Mesendoderm (in vitro differentiated cells): ENCODE results near the gene CRAMP1.

Source experiments
- DNase-seq: peaks from one replicate; pipeline ENCODE4 v3.0.0; 2013
- H2AK5ac ChIP-seq: 2 replicates; pipeline ENCODE4 v1.6.1; 2013; ENCODE audit warnings: low read length, inconsistent platforms
- H2BK120ac ChIP-seq: 2 replicates; pipeline ENCODE4 v1.6.1; 2013; ENCODE audit warnings: low read depth, mild to moderate bottlenecking, low read length, moderate library complexity, mixed read lengths
- H2BK15ac ChIP-seq: replicated peaks from 2 replicates; pipeline ENCODE4 v1.6.1; 2013; ENCODE audit warnings: low read depth, mild to moderate bottlenecking, moderate library complexity
- H2BK5ac ChIP-seq: 2 replicates; pipeline ENCODE4 v1.6.1; 2013; ENCODE audit warnings: low read length, inconsistent platforms
- H3K18ac ChIP-seq: 2 replicates; pipeline ENCODE4 v1.6.1; 2013; ENCODE audit warnings: mild to moderate bottlenecking, low read length, mixed read lengths
- H3K23ac ChIP-seq: one replicate; pipeline ENCODE4 v1.6.1; 2013; ENCODE audit warnings: low read length
- H3K27ac ChIP-seq: 2 replicates; pipeline ENCODE4 v1.5.1; 2013; ENCODE audit warnings: low read depth, mild to moderate bottlenecking, inconsistent platforms, low read length, moderate library complexity
- H3K27me3 ChIP-seq: 2 replicates; pipeline ENCODE4 v1.6.1; 2013; ENCODE audit warnings: low read length, control low read depth, mild to moderate bottlenecking, inconsistent platforms; ENCODE audit not compliant: insufficient read depth, poor library complexity
- H3K36me3 ChIP-seq: 2 replicates; pipeline ENCODE4 v1.6.1; 2013; ENCODE audit warnings: low read length, inconsistent platforms; ENCODE audit not compliant: control insufficient read depth, insufficient read depth
- H3K4ac ChIP-seq: one replicate; pipeline ENCODE4 v1.6.1; 2013; ENCODE audit warnings: low read depth, mild to moderate bottlenecking, low read length, moderate library complexity
- H3K4me1 ChIP-seq: 2 replicates; pipeline ENCODE4 v1.6.1; 2013; ENCODE audit warnings: low read depth, low read length, inconsistent platforms; ENCODE audit not compliant: control insufficient read depth
- H3K4me2 ChIP-seq: 2 replicates; pipeline ENCODE4 v1.6.1; 2013; ENCODE audit warnings: low read length
- H3K4me3 ChIP-seq: 2 replicates; pipeline ENCODE4 v1.5.1; 2013; ENCODE audit warnings: mild to moderate bottlenecking, low read length
- H3K56ac ChIP-seq: one replicate; pipeline ENCODE4 v1.6.1; 2013; ENCODE audit warnings: low read length
- H3K79me1 ChIP-seq: 2 replicates; pipeline ENCODE4 v1.6.1; 2013; ENCODE audit warnings: low read length, inconsistent platforms
- H3K79me2 ChIP-seq: 2 replicates; pipeline ENCODE4 v1.6.1; 2013; ENCODE audit warnings: mild to moderate bottlenecking, low read length; ENCODE audit not compliant: control insufficient read depth, insufficient read depth
- H3K9ac ChIP-seq: 2 replicates; pipeline ENCODE4 v1.6.1; 2013; ENCODE audit warnings: low read length, inconsistent platforms
- H4K5ac ChIP-seq: one replicate; pipeline ENCODE4 v1.6.1; 2013; ENCODE audit warnings: low read length
- H4K8ac ChIP-seq: one replicate; pipeline ENCODE4 v1.6.1; 2013; ENCODE audit warnings: low read depth, mild to moderate bottlenecking, control low read depth, low read length, moderate library complexity
- WGBS: extraction: QIAGEN DNeasy Blood & Tissue Kit; methylation state at CpG from one replicate; pipeline ENCODE4 v1.1.7; 2013; ENCODE audit warnings: low lambda C conversion rate, missing lambda C conversion rate; ENCODE audit not compliant: insufficient coverage; ENCODE audit errors: extremely low coverage; 5-methylcytosine and 5-hydroxymethylcytosine counted together

CRAMP1 gene

GRCh38 chr16:1690810-1691209 lies 78.7 kb downstream of the CRAMP1 start:
- Histone ChIP-seq H3K9ac (no peak overlapping the region), H3K27me3 (no peaks in the 10 kb centered on the region), H2BK5ac (no peak overlapping the region), H3K18ac (no peak overlapping the region), H2BK120ac (no peak overlapping the region), H2AK5ac (no peak overlapping the region), H3K23ac (no peak overlapping the region), H3K27ac (no peak overlapping the region), H3K56ac (no peak overlapping the region), H3K79me1 (peaks cover 10% of the 10 kb centered on the region), H3K36me3 (peaks cover 15% of the 10 kb centered on the region), H4K8ac (no peak overlapping the region), H3K79me2 (peaks cover 51% of the 10 kb centered on the region), H4K5ac (no peak overlapping the region), H3K4me1 (no peaks in the 10 kb centered on the region), H3K4ac (no peak overlapping the region), H2BK15ac (no peak overlapping the region), H3K4me2 (no peak overlapping the region), H3K4me3 (no peak overlapping the region)
- WGBS, result no CpG with 5 or more reads among the region's 1 CpG
- no peak for DNase-seq

- no peak overlapping the region for H3K27ac ChIP-seq
- no peak overlapping the region for H3K23ac ChIP-seq
- peaks cover 49% of the 10 kb centered on the region for H3K79me2 ChIP-seq
- H4K8ac ChIP-seq, result no peak overlapping the region
- no peak for DNase-seq
- H2BK15ac ChIP-seq, result no peak overlapping the region
- no peak overlapping the region for H3K18ac ChIP-seq
- H3K4me3 ChIP-seq, result no peak overlapping the region
- peaks cover 15% of the 10 kb centered on the region for H3K36me3 ChIP-seq
- no peak overlapping the region for H3K56ac ChIP-seq
- H3K4me2 ChIP-seq, result no peak overlapping the region
- H2AK5ac ChIP-seq, result no peak overlapping the region
- no peak overlapping the region for H2BK120ac ChIP-seq
- H2BK5ac ChIP-seq, result no peak overlapping the region
- no peak overlapping the region for H3K9ac ChIP-seq
- H3K27me3 ChIP-seq, result no peaks in the 10 kb centered on the region
- H3K4ac ChIP-seq, result no peak overlapping the region
- peaks cover 10% of the 10 kb centered on the region for H3K79me1 ChIP-seq
- no peak overlapping the region for H4K5ac ChIP-seq
- no peaks in the 10 kb centered on the region for H3K4me1 ChIP-seq
Measured at GRCh38 chr16:1691276-1691675, 79.1 kb downstream of the CRAMP1 start.

GRCh38 chr16:1691956-1692355 lies 79.8 kb downstream of the CRAMP1 start:
- Histone ChIP-seq H3K9ac (no peak overlapping the region), H3K18ac (no peak overlapping the region), H3K4ac (no peak overlapping the region), H2BK120ac (no peak overlapping the region), H3K56ac (no peak overlapping the region), H4K5ac (no peak overlapping the region), H2AK5ac (no peak overlapping the region), H3K23ac (no peak overlapping the region), H3K36me3 (peaks cover 19% of the 10 kb centered on the region), H3K27ac (no peak overlapping the region), H3K27me3 (no peaks in the 10 kb centered on the region), H2BK15ac (no peak overlapping the region), H3K79me2 (peaks cover 43% of the 10 kb centered on the region), H2BK5ac (no peak overlapping the region), H3K4me2 (no peak overlapping the region), H4K8ac (no peak overlapping the region), H3K4me1 (no peaks in the 10 kb centered on the region), H3K79me1 (peaks cover 14% of the 10 kb centered on the region), H3K4me3 (no peak overlapping the region)
- WGBS, result no CpG with 5 or more reads among the region's 21 CpGs
- DNase-seq, result no peak

GRCh38 chr16:1696863-1697262 lies 84.7 kb downstream of the CRAMP1 start:
- Histone ChIP-seq H3K4me2 (no peak overlapping the region), H3K4me1 (no peaks in the 10 kb centered on the region), H4K5ac (no peak overlapping the region), H2BK5ac (no peak overlapping the region), H3K56ac (no peak overlapping the region), H4K8ac (no peak overlapping the region), H3K9ac (no peak overlapping the region), H3K79me1 (peaks cover 12% of the 10 kb centered on the region), H3K27me3 (no peaks in the 10 kb centered on the region), H3K79me2 (peaks cover 9% of the 10 kb centered on the region), H2BK15ac (no peak overlapping the region), H2AK5ac (no peak overlapping the region), H3K4me3 (no peak overlapping the region), H2BK120ac (no peak overlapping the region), H3K36me3 (peaks cover 22% of the 10 kb centered on the region), H3K27ac (no peak overlapping the region), H3K23ac (no peak overlapping the region), H3K4ac (no peak overlapping the region), H3K18ac (no peak overlapping the region)
- DNase-seq, result no peak
- no CpG with 5 or more reads among the region's 5 CpGs for WGBS

DNA sequence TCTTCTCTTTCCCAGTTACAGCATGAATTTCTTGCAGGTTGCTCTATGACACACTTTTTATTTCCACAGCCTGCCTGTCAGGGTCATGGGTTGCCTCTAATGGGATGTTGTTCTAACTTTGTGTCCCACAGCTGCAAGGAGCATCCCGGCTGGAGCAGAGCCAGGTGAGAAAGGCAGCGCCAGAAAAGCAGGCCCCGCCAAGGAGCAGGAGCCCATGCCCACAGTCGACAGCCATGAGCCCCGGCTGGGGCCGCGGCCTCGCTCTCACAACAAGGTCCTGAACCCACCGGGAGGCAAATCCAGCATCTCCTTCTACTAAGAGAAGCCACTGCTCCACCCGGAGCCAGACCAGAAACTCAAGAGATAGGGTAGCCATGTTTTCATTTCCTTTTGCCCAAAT lies 86.5 kb downstream of the CRAMP1 start:
- Histone ChIP-seq H3K27me3 (no peaks in the 10 kb centered on the region), H3K27ac (no peak overlapping the region), H4K5ac (no peak overlapping the region), H2AK5ac (no peak overlapping the region), H4K8ac (no peak overlapping the region), H3K79me1 (peaks cover 5% of the 10 kb centered on the region), H2BK15ac (no peak overlapping the region), H3K56ac (no peak overlapping the region), H2BK120ac (no peak overlapping the region), H3K4me1 (no peaks in the 10 kb centered on the region), H3K79me2 (no peaks in the 10 kb centered on the region), H3K4me2 (no peak overlapping the region), H3K18ac (no peak overlapping the region), H3K23ac (no peak overlapping the region), H3K9ac (no peak overlapping the region), H3K4ac (no peak overlapping the region), H3K4me3 (no peak overlapping the region), H2BK5ac (no peak overlapping the region), H3K36me3 (peaks cover 19% of the 10 kb centered on the region)
- WGBS, result no CpG with 5 or more reads among the region's 10 CpGs
- DNase-seq, result no peak

DNA sequence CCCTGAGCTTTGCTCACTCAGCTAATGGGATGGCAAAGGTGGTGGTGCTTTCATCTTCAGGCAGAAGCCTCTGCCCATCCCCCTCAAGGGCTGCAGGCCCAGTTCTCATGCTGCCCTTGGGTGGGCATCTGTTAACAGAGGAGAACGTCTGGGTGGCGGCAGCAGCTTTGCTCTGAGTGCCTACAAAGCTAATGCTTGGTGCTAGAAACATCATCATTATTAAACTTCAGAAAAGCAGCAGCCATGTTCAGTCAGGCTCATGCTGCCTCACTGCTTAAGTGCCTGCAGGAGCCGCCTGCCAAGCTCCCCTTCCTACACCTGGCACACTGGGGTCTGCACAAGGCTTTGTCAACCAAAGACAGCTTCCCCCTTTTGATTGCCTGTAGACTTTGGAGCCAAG lies 88.1 kb downstream of the CRAMP1 start:
- Histone ChIP-seq H4K8ac (no peak overlapping the region), H3K4me3 (no peak overlapping the region), H3K27me3 (no peaks in the 10 kb centered on the region), H3K79me1 (peaks cover 4% of the 10 kb centered on the region), H3K56ac (no peak overlapping the region), H3K4me2 (no peak overlapping the region), H2BK5ac (no peak overlapping the region), H2BK120ac (no peak overlapping the region), H3K23ac (no peak overlapping the region), H3K79me2 (no peaks in the 10 kb centered on the region), H3K4me1 (no peaks in the 10 kb centered on the region), H2BK15ac (no peak overlapping the region), H3K9ac (no peak overlapping the region), H3K27ac (no peak overlapping the region), H4K5ac (no peak overlapping the region), H2AK5ac (no peak overlapping the region), H3K4ac (no peak overlapping the region), H3K18ac (no peak overlapping the region), H3K36me3 (peaks cover 17% of the 10 kb centered on the region)
- WGBS, result no CpG with 5 or more reads among the region's 3 CpGs
- no peak for DNase-seq
